T-helper 1 cell (primary cell): ENCODE measurements around the gene PBX3.

Experiments used
- DNase-seq, 5 donors: peaks; one replicate each; pipeline ENCODE4 v3.0.0-alpha.2; 2012 to 2020

PBX3 gene

GRCh38 chr9:126000731-126001580 lies 253.8 kb downstream of the PBX3 start:
- DNase-seq, result no peak

GRCh38 chr9:126001581-126002225 lies 254.5 kb downstream of the PBX3 start:
- DNase-seq, result no peak

- no peak for DNase-seq
These were observed 255.5 kb downstream of the PBX3 start for GRCh38 chr9:126002476-126003350.

GRCh38 chr9:126009047-126009446 lies 261.9 kb downstream of the PBX3 start:
- no peak for DNase-seq

- no peak for DNase-seq
These were observed 267.6 kb downstream of the PBX3 start for GRCh38 chr9:126014726-126015125.

- no peak for DNase-seq
These were observed 268.3 kb downstream of the PBX3 start for GRCh38 chr9:126015424-126015823.

GRCh38 chr9:126016579-126017290 lies 269.6 kb downstream of the PBX3 start:
- no peak for DNase-seq
